Measurements from ENCODE around the gene SAMD13. TPM values are rescaled to one million over a fixed set of nuclear protein-coding genes. Genes with fewer than 3 reads are reported as not detected.

The SAMD13 gene
- polyA plus RNA-seq, 1 of the 3 experiments (the other 2 are of a cell fraction), result 1.3 TPM

GRCh38 chr1:84339503-84339902 is 38.0 kb downstream of the SAMD13 start:
- Histone ChIP-seq H3K27ac (ENCODE audit: low read depth in 2 of 2, low read length in 1 of 2) (no peak overlapping the region), H3K4me1 (ENCODE audit: control insufficient read depth in 1 of 2, insufficient read depth in 2 of 2, low read depth in 1 of 2, low read length in 1 of 2) (no peaks in the 10 kb centered on the region), H3K4me3 (ENCODE audit: low read depth in 2 of 2, low read length in 1 of 2) (no peak overlapping the region), H3K9me2 (no peaks in the 10 kb centered on the region), H3K36me3 (replicated peaks in 1 of 2; ENCODE audit: control insufficient read depth in 1 of 2, insufficient read depth in 2 of 2, low read length in 1 of 2) (no peaks in the 10 kb centered on the region), H3K9ac (no peak overlapping the region), H3F3A (replicated peaks; ENCODE audit: insufficient read depth) (no peaks in the 10 kb centered on the region), H2AFZ (ENCODE audit: low read depth) (no peak overlapping the region), H4K20me1 (ENCODE audit: insufficient read depth) (no peaks in the 10 kb centered on the region), H3K9me3 (peaks cover 7% of the 10 kb centered on the region; the same call in 1 of the 2 replicates), H3K79me2 (ENCODE audit: insufficient read depth) (no peaks in the 10 kb centered on the region), H3K4me2 (no peak overlapping the region), H3K27me3 (ENCODE audit: insufficient read depth) (no peaks in the 10 kb centered on the region)
- ChIA-PET POLR2A (no interaction called here), CTCF (interaction anchor here (1.7 kb wide), 1 partner anchor 93 kb away, joined by 4 read pairs; no protein-coding TSS in a partner anchor)
- no peak for TF ChIP-seq EP300 (IDR thresholded peaks at IDR 0.05; ENCODE audit: borderline replicate concordance in 1 of 2, low read depth in 1 of 2, low read length in 1 of 2)
- TF ChIP-seq TAF1 (IDR thresholded peaks at IDR 0.05; ENCODE audit: borderline replicate concordance, low read depth, low read length), result no peak
- no peak for TF ChIP-seq MEF2A (IDR thresholded peaks at IDR 0.05; ENCODE audit: borderline replicate concordance, low read depth)
- TF ChIP-seq GATA2 (CRISPR knock-in tag; IDR thresholded peaks at IDR 0.05), result no peak
- TF ChIP-seq JUND (IDR thresholded peaks at IDR 0.05), result no peak
- TF ChIP-seq ELF1 (IDR thresholded peaks at IDR 0.05), result no peak
- TF ChIP-seq YY1 (IDR thresholded peaks at IDR 0.05; ENCODE audit: low read depth), result no peak
- TF ChIP-seq FOSL2 (IDR thresholded peaks at IDR 0.05; ENCODE audit: borderline replicate concordance, low read depth), result no peak
- no peak for TF ChIP-seq RFX5 (IDR thresholded peaks at IDR 0.05; ENCODE audit: low read length)
- no peak for TF ChIP-seq CHD2 (IDR thresholded peaks at IDR 0.05; ENCODE audit: low read length, partially characterized antibody)
- TF ChIP-seq RAD21 (IDR thresholded peaks at IDR 0.05; ENCODE audit: low read length), result no peak
- no peak for DNase-seq
- 52% methylated on average over 3 of the region's 3 CpGs for WGBS (ENCODE audit: low lambda C conversion rate)

GRCh38 chr1:84344286-84344685 is 42.8 kb downstream of the SAMD13 start:
- Histone ChIP-seq H3K79me2 (ENCODE audit: insufficient read depth) (no peaks in the 10 kb centered on the region), H3K9me3 (no peaks in the 10 kb centered on the region; the same call in 1 of the 2 replicates), H3K27ac (ENCODE audit: low read depth in 2 of 2, low read length in 1 of 2) (no peak overlapping the region), H3K4me3 (ENCODE audit: low read depth in 2 of 2, low read length in 1 of 2) (no peak overlapping the region), H3K4me1 (ENCODE audit: control insufficient read depth in 1 of 2, insufficient read depth in 2 of 2, low read depth in 1 of 2, low read length in 1 of 2) (no peaks in the 10 kb centered on the region; a peak in 1 of 4 replicates), H3K9me2 (no peaks in the 10 kb centered on the region), H3F3A (replicated peaks; ENCODE audit: insufficient read depth) (no peaks in the 10 kb centered on the region), H3K4me2 (no peak overlapping the region), H3K36me3 (replicated peaks in 1 of 2; ENCODE audit: control insufficient read depth in 1 of 2, insufficient read depth in 2 of 2, low read length in 1 of 2) (no peaks in the 10 kb centered on the region), H3K9ac (no peak overlapping the region), H2AFZ (ENCODE audit: low read depth) (no peak overlapping the region), H3K27me3 (ENCODE audit: insufficient read depth) (no peaks in the 10 kb centered on the region), H4K20me1 (ENCODE audit: insufficient read depth) (no peaks in the 10 kb centered on the region)
- ChIA-PET CTCF (no interaction called here), POLR2A (no interaction called here)
- no peak for DNase-seq
- WGBS (ENCODE audit: low lambda C conversion rate), result 80% methylated on average over 1 of the region's 1 CpG
- TF ChIP-seq JUND (IDR thresholded peaks at IDR 0.05) (no peak), USF1 (IDR thresholded peaks at IDR 0.05; ENCODE audit: borderline replicate concordance, low read depth) (no peak), RAD21 (IDR thresholded peaks at IDR 0.05; ENCODE audit: low read length) (no peak), ELF1 (IDR thresholded peaks at IDR 0.05) (no peak), NFIC (IDR thresholded peaks at IDR 0.05; ENCODE audit: borderline replicate concordance) (no peak), ZBTB33 (IDR thresholded peaks at IDR 0.05; ENCODE audit: borderline replicate concordance, low read depth) (no peak), IRF3 (IDR thresholded peaks at IDR 0.05; ENCODE audit: low read depth, low read length) (no peak), REST (IDR thresholded peaks at IDR 0.05; ENCODE audit: low read depth, low read length) (no peak), EP300 (IDR thresholded peaks at IDR 0.05; ENCODE audit: borderline replicate concordance in 1 of 2, low read depth in 1 of 2, low read length in 1 of 2) (no peak), RCOR1 (IDR thresholded peaks at IDR 0.05; ENCODE audit: low read length) (no peak), POLR2AphosphoS5 (IDR thresholded peaks at IDR 0.05; ENCODE audit: low read depth, low read length) (no peak), SIN3A (IDR thresholded peaks at IDR 0.05; ENCODE audit: borderline replicate concordance, low read depth, low read length) (no peak), YY1 (IDR thresholded peaks at IDR 0.05; ENCODE audit: low read depth) (no peak), EZH2phosphoT487 (IDR thresholded peaks at IDR 0.05; ENCODE audit: borderline replicate concordance, low read depth) (no peak)

Measured in SK-N-SH (cell line).